ENCODE measurements around the gene TMEM235. TPM values are rescaled to one million over a fixed set of nuclear protein-coding genes. Genes with fewer than 3 reads are reported as not detected.

The TMEM235 gene
- total and polyA plus RNA-seq, 2 donors (not counting 3 experiments of a cell fraction or from before 2014, with no cell fraction given), result 0.04 to 0.38 TPM

Small RNA genes lying within 50 kb of the gene (small RNA-seq; reads per million reads assigned to genes)
- gene AC087645.1 (ENCODE audit: insufficient read depth, insufficient read length, low read depth, low replicate concordance), result not detected

Other genes with a start within 250 kb of the TMEM235 start
- gene TMC6, start 102.9 kb upstream of the TMEM235 start, total RNA-seq, result 58.0 and 72.4 TPM in 2 replicates
- 23.2 and 26.7 TPM in 2 replicates for gene TMC6, start 102.9 kb upstream of the TMEM235 start, polyA plus RNA-seq
- 0.99 and 1.3 TPM in 2 replicates for gene TMC8, start 100.9 kb upstream of the TMEM235 start, total RNA-seq
- gene TMC8, start 100.9 kb upstream of the TMEM235 start, polyA plus RNA-seq, result 0.07 and 0.16 TPM in 2 replicates
- not detected in 2 replicates for gene C17orf99, start 85.2 kb upstream of the TMEM235 start, total RNA-seq
- not detected in 2 replicates for gene C17orf99, start 85.2 kb upstream of the TMEM235 start, polyA plus RNA-seq
- gene SYNGR2, start 63.0 kb upstream of the TMEM235 start, total RNA-seq, result 58.6 and 65.9 TPM in 2 replicates
- 281 and 431 TPM in 2 replicates for gene SYNGR2, start 63.0 kb upstream of the TMEM235 start, polyA plus RNA-seq
- 110 and 111 TPM in 2 replicates for gene TK1, start 44.6 kb upstream of the TMEM235 start, total RNA-seq
- 159 and 174 TPM in 2 replicates for gene TK1, start 44.6 kb upstream of the TMEM235 start, polyA plus RNA-seq
- 33.5 and 46.3 TPM in 2 replicates for gene AFMID, start 44.3 kb upstream of the TMEM235 start, total RNA-seq
- 39.0 and 42.9 TPM in 2 replicates for gene AFMID, start 44.3 kb upstream of the TMEM235 start, polyA plus RNA-seq
- 74.6 and 85.8 TPM in 2 replicates for gene BIRC5, start 17.4 kb upstream of the TMEM235 start, total RNA-seq
- 26.3 and 32.8 TPM in 2 replicates for gene BIRC5, start 17.4 kb upstream of the TMEM235 start, polyA plus RNA-seq
- 13.6 and 14.3 TPM in 2 replicates for gene SOCS3, start 128.4 kb downstream of the TMEM235 start, total RNA-seq
- gene SOCS3, start 128.4 kb downstream of the TMEM235 start, polyA plus RNA-seq, result 6.2 and 6.6 TPM in 2 replicates
- gene PGS1, start 147.0 kb downstream of the TMEM235 start, total RNA-seq, result 55.6 and 66.0 TPM in 2 replicates
- 48.4 and 50.8 TPM in 2 replicates for gene PGS1, start 147.0 kb downstream of the TMEM235 start, polyA plus RNA-seq